HepG2 (cell line): ENCODE data around the gene BICDL1. TPM values are rescaled to one million over a fixed set of nuclear protein-coding genes. Genes with fewer than 3 reads are reported as not detected.

Experiments used
- ATAC-seq: fragments of 200-7000 bp; cut with Tn5 transposase; 3 replicates; pipeline ENCODE4 v1.9.1; 2020; ENCODE audit warnings: mild to moderate bottlenecking, moderate library complexity
- BruUV-seq: library from RNA; stranded (reverse); fragments of 400-500 nt; replicated peaks from 2 replicates; lab custom pipeline; 2021; lab: Mats Ljungman, UMichigan
- CTCF ChIA-PET: fragments of 300-600 bp; formaldehyde crosslinking; extraction: SDS; loops from one replicate; lab custom pipeline; 2021; ENCODE audit warnings: low total read pairs, inconsistent platforms, low intra/inter-chr PET ratio; lab: Yijun Ruan, JAX
- POLR2A ChIA-PET: fragments of 350-600 bp; sonication (Branson Sonifier 250); formaldehyde crosslinking; loops from one replicate; lab custom pipeline; 2020; ENCODE audit warnings: antibody characterized with exemption, inconsistent platforms; lab: Yijun Ruan, JAX
- DNase-seq: peaks from one replicate; pipeline ENCODE4 v3.0.0-alpha.2; 2015; ENCODE audit warnings: low spot score
- FAIRE-seq: peaks from 3 replicates; lab custom pipeline; 2011; peaks lifted over from hg19 to GRCh38; lab: Jason Lieb, UNC
- H2AFZ ChIP-seq: one replicate; pipeline ENCODE4 v1.6.1; 2011; ENCODE audit warnings: low read length, inconsistent platforms
- H3K27ac ChIP-seq: fragments of 300-600 bp; 3 replicates; pipeline ENCODE4 v1.8.0; 2011; ENCODE audit warnings: mixed run types, mild to moderate bottlenecking, mixed read lengths, low read length, inconsistent platforms; ENCODE audit not compliant: insufficient read depth; ENCODE audit errors: extremely low read length
- H3K27me3 ChIP-seq, 2 experiments: fragments of 200-600 bp in 1 of 2; 2 replicates in 1 of 2; 3 replicates in 1 of 2; pipeline versions ENCODE4 v1.6.0 to v1.8.0; 2011; ENCODE audit warnings: low read length in 2 of 2, mild to moderate bottlenecking in 2 of 2, moderate library complexity in 2 of 2, inconsistent platforms in 1 of 2; ENCODE audit not compliant: insufficient read depth in 2 of 2, control insufficient read depth in 1 of 2
- H3K36me3 ChIP-seq, 2 experiments: fragments of 200-600 bp in 1 of 2; replicated peaks in 1 of 2; 2 replicates in 1 of 2; 3 replicates in 1 of 2; pipeline versions ENCODE4 v1.5.1 to v1.8.0; 2011; ENCODE audit warnings: low read length in 2 of 2, inconsistent platforms in 1 of 2; ENCODE audit not compliant: insufficient read depth in 2 of 2, control insufficient read depth in 1 of 2
- H3K4me1 ChIP-seq: 2 replicates; pipeline ENCODE4 v1.5.1; 2012; ENCODE audit warnings: low read length, inconsistent platforms; ENCODE audit not compliant: insufficient read depth
- H3K4me2 ChIP-seq: 2 replicates; pipeline ENCODE4 v1.6.0; 2011; ENCODE audit warnings: low read depth, low read length, inconsistent platforms
- H3K4me3 ChIP-seq, 3 experiments: fragments of 200-600 bp in 1 of 3; sonication (generic), shearing (Covaris generic) in 1 of 3; replicated peaks in 1 of 3; 2 replicates each; pipeline ENCODE4 v1.5.1; 2011 to 2016; ENCODE audit warnings: low read length in 3 of 3, inconsistent platforms in 2 of 3, low read depth in 2 of 3, mild to moderate bottlenecking in 2 of 3, control low read depth in 1 of 3, mixed read lengths in 1 of 3; ENCODE audit not compliant: insufficient read depth in 1 of 3
- H3K79me2 ChIP-seq: one replicate; pipeline ENCODE4 v1.6.1; 2011; ENCODE audit warnings: low read length, inconsistent platforms; ENCODE audit not compliant: insufficient read depth
- H3K9ac ChIP-seq: 2 replicates; pipeline ENCODE4 v1.6.0; 2011; ENCODE audit warnings: mild to moderate bottlenecking, low read depth, low read length, inconsistent platforms; ENCODE audit not compliant: insufficient read depth
- H3K9me3 ChIP-seq: 2 replicates; pipeline ENCODE4 v1.5.1; 2012; ENCODE audit warnings: mild to moderate bottlenecking, low read length
- H4K20me1 ChIP-seq: 2 replicates; pipeline ENCODE4 v1.6.0; 2011; ENCODE audit warnings: inconsistent platforms, mild to moderate bottlenecking, low read length, moderate library complexity; ENCODE audit not compliant: insufficient read depth
- AHDC1 ChIP-seq: sonication (generic); formaldehyde crosslinking; IDR thresholded peaks from 2 replicates; pipeline ENCODE4 v1.5.1; 2020; ENCODE audit warnings: mild to moderate bottlenecking, missing genetic modification reagents, borderline replicate concordance
- ARNT ChIP-seq: fragments of 450-650 bp; IDR thresholded peaks from 2 replicates; pipeline ENCODE4 v1.6.1; 2017
- DNMT1 ChIP-seq: sonication (generic); formaldehyde crosslinking; IDR thresholded peaks from 2 replicates; pipeline ENCODE4 v1.5.1; 2020; ENCODE audit warnings: mild to moderate bottlenecking, missing genetic modification reagents
- DNMT3B ChIP-seq: conservative IDR thresholded peaks from 2 replicates; pipeline ENCODE4 v1.6.1; 2016; ENCODE audit warnings: missing biosample characterization, control low read depth
- FLYWCH1 ChIP-seq: sonication (generic); formaldehyde crosslinking; IDR thresholded peaks from 2 replicates; pipeline ENCODE4 v1.8.1; 2023; ENCODE audit warnings: mild to moderate bottlenecking, missing genetic modification reagents
- HOXA7 ChIP-seq: sonication (generic); formaldehyde crosslinking; IDR thresholded peaks from 2 replicates; pipeline ENCODE4 v1.8.1; 2022; ENCODE audit warnings: mild to moderate bottlenecking, missing genetic modification reagents, moderate library complexity
- MEIS2 ChIP-seq: sonication (generic); formaldehyde crosslinking; IDR thresholded peaks from 2 replicates; pipeline ENCODE4 v1.9.0; 2021; ENCODE audit warnings: mild to moderate bottlenecking, missing genetic modification reagents
- SIN3A ChIP-seq: IDR thresholded peaks from 2 replicates; pipeline ENCODE4 v1.6.1; 2011; ENCODE audit warnings: low read depth, mild to moderate bottlenecking, control low read depth, low read length, borderline replicate concordance
- SP1 ChIP-seq, 2 experiments: fragments of 450-650 bp in 1 of 2; sonication (generic) in 1 of 2; formaldehyde crosslinking in 1 of 2; IDR thresholded peaks; 2 replicates each; pipeline versions ENCODE4 v1.4.0 to v1.6.1; 2016 to 2020; ENCODE audit warnings: missing genetic modification reagents in 1 of 2
- STAT5B ChIP-seq: sonication (generic); formaldehyde crosslinking; IDR thresholded peaks from 2 replicates; pipeline ENCODE4 v1.4.0; 2020; ENCODE audit warnings: missing genetic modification reagents
- ZBTB26 ChIP-seq: IDR thresholded peaks from 2 replicates; pipeline ENCODE4 v1.6.1; 2016; ENCODE audit warnings: missing compliant biosample characterization, missing genetic modification reagents, borderline replicate concordance
- ZC3H13 ChIP-seq: sonication (generic); formaldehyde crosslinking; IDR thresholded peaks from 2 replicates; pipeline ENCODE4 v1.8.1; 2023; ENCODE audit warnings: mild to moderate bottlenecking, missing genetic modification reagents, moderate library complexity
- ZNF276 ChIP-seq: sonication (generic); formaldehyde crosslinking; IDR thresholded peaks from 2 replicates; pipeline ENCODE4 v1.4.0; 2020; ENCODE audit warnings: mild to moderate bottlenecking, low read depth, missing genetic modification reagents
- ZNF282 ChIP-seq: fragments of 450-650 bp; IDR thresholded peaks from 2 replicates; pipeline ENCODE4 v1.6.1; 2018; ENCODE audit not compliant: partially characterized antibody
- ZNF292 ChIP-seq: sonication (generic); formaldehyde crosslinking; IDR thresholded peaks from 2 replicates; pipeline ENCODE4 v1.8.1; 2022; ENCODE audit warnings: mild to moderate bottlenecking, low read depth, missing genetic modification reagents, borderline replicate concordance
- ZNF33A ChIP-seq: sonication (generic); formaldehyde crosslinking; IDR thresholded peaks from 2 replicates; pipeline ENCODE4 v1.5.1; 2020; ENCODE audit warnings: missing genetic modification reagents, mild to moderate bottlenecking, moderate library complexity, borderline replicate concordance
- ZNF431 ChIP-seq: sonication (generic); formaldehyde crosslinking; IDR thresholded peaks from 2 replicates; pipeline ENCODE4 v1.9.0; 2022; ENCODE audit warnings: missing genetic modification reagents, low read depth, mild to moderate bottlenecking, borderline replicate concordance
- WGBS: methylation state at CpG from one replicate; pipeline ENCODE4 v1.1.6; 2017; ENCODE audit warnings: low lambda C conversion rate; 5-methylcytosine and 5-hydroxymethylcytosine counted together
- in situ Hi-C: cut with HindIII; loops from 2 replicates; pipeline ENCODE4 v1.10.0; 2017; ENCODE audit warnings: low pct_unique_long_range_greater_than_20kb; ENCODE audit not compliant: extremely low pct_ligation_motif_present
- intact Hi-C: fragments of 100-400 bp; cut with micrococcal nuclease; formaldehyde crosslinking; loops from one replicate; pipeline ENCODE4 v1.10.0; 2022; ENCODE audit not compliant: unreplicated experiment
- polyA plus RNA-seq, 8 experiments: library from polyadenylated mRNA; depleted of rRNA in 3 of 8; stranded (reverse) in 7 of 8; unstranded in 1 of 8; fragments of >200 nt; fragmentation: Illumina TruSeq in 4 of 8; extraction: Trizol in 4 of 8; gene quantifications; 2 replicates each; pipeline versions ENCODE4 v1.2.1 to v1.2.3, GENCODE V29; 2011 to 2016; ENCODE audit warnings: low read depth in 4 of 8, missing spikeins in 1 of 8, mixed read lengths in 1 of 8; ENCODE audit not compliant: insufficient read depth in 1 of 8
- total RNA-seq, 5 experiments: library from RNA; depleted of rRNA; stranded (reverse); fragments of >200 nt; fragmentation: Illumina TruSeq; extraction: Trizol; gene quantifications; 2 replicates each; pipeline ENCODE4 v1.2.3, GENCODE V29; 2016; ENCODE audit warnings: low read depth in 1 of 5

BICDL1 gene
- total and polyA plus RNA-seq, 2 of the 13 experiments (the other 11 are each of a cell fraction or from before 2014, with no cell fraction given), result 3.6 to 9.7 TPM

GRCh38 chr12:120060717-120061116 lies 71.7 kb downstream of the BICDL1 start:
- WGBS, result 91% methylated on average over 5 of the region's 5 CpGs
- DNase-seq (no peak), FAIRE-seq (no peak), ATAC-seq (no peak)
- Histone ChIP-seq H3K4me2 (no peak overlapping the region), H3K27ac (no peak overlapping the region), H3K4me1 (peaks cover 56% of the 10 kb centered on the region), H3K4me3 (no peak overlapping the region), H3K9ac (no peak overlapping the region), H4K20me1 (no peaks in the 10 kb centered on the region)
- intact Hi-C loops, result no loop called here
- ChIA-PET CTCF (no interaction called here), POLR2A (no interaction called here)
- TF ChIP-seq ZC3H13 (CRISPR knock-in tag) (no peak), DNMT3B (CRISPR knock-in tag) (no peak), FLYWCH1 (CRISPR knock-in tag) (no peak), ZNF282 (no peak), ZNF431 (CRISPR knock-in tag) (no peak), STAT5B (CRISPR knock-in tag) (no peak), AHDC1 (CRISPR knock-in tag) (no peak), ZNF33A (no peak), HOXA7 (no peak), ZNF276 (no peak), ARNT (no peak), DNMT1 (CRISPR knock-in tag) (no peak), SP1 (IDR thresholded peaks at IDR 0.05) (no peak), SP1 (CRISPR knock-in tag; IDR thresholded peaks at IDR 0.05) (no peak), SIN3A (no peak), ZBTB26 (CRISPR knock-in tag) (no peak), MEIS2 (CRISPR knock-in tag) (no peak), ZNF292 (CRISPR knock-in tag) (no peak)
- TF ChIP-seq, all 625 proteins: peak for 0
- in situ Hi-C loops, result no loop called here
- BruUV-seq, result no TSS peak
- no peak overlapping the region for H2AFZ ChIP-seq
- no peaks in the 10 kb centered on the region for H3K27me3 ChIP-seq
- H3K36me3 ChIP-seq, result 0 out of 5 replicates have a peak, but pooled peaks cover 0 to 2% of the 10 kb centered on the region in 2 experiments
- no peaks in the 10 kb centered on the region for H3K79me2 ChIP-seq
- H3K9me3 ChIP-seq, result no peaks in the 10 kb centered on the region
